Caco-2 (cell line): ENCODE data around the gene SNRNP25. TPM values are rescaled to one million over a fixed set of nuclear protein-coding genes. Genes with fewer than 3 reads are reported as not detected.

Experiments
- BruUV-seq: library from RNA; stranded (reverse); fragments of 400-500 nt; replicated peaks from 2 replicates; lab custom pipeline; 2021; lab: Mats Ljungman, UMichigan
- CTCF ChIA-PET: fragments of 300-600 bp; sonication (Branson Sonifier 250); formaldehyde crosslinking; loops from one replicate; lab custom pipeline; 2022; ENCODE audit warnings: antibody characterized with exemption; lab: Charles Lee
- POLR2A ChIA-PET: fragments of 300-600 bp; sonication (Branson Sonifier 250); formaldehyde crosslinking; loops from one replicate; lab custom pipeline; 2022; ENCODE audit warnings: antibody characterized with exemption; lab: Charles Lee
- DNase-seq, 2 experiments: peaks; one replicate each; pipeline versions ENCODE4 v3.0.0 to v3.0.0-alpha.2; 2020 to 2022
- H3K27me3 ChIP-seq: replicated peaks from 2 replicates; pipeline ENCODE4 v1.6.0; 2011; ENCODE audit warnings: low read length; ENCODE audit not compliant: control insufficient read depth, insufficient read depth
- H3K36me3 ChIP-seq: 2 replicates; pipeline ENCODE4 v1.5.1; 2011; ENCODE audit warnings: low read length; ENCODE audit not compliant: control insufficient read depth, insufficient read depth
- H3K4me1 ChIP-seq: fragments of 250-450 bp; sonication (Bioruptor Pico); 2 replicates; pipeline ENCODE4 v1.5.1; 2020; ENCODE audit warnings: mild to moderate bottlenecking
- H3K4me3 ChIP-seq: 2 replicates; pipeline ENCODE4 v1.5.1; 2011; ENCODE audit warnings: low read depth, mild to moderate bottlenecking, control low read depth, low read length
- H3K9me3 ChIP-seq: fragments of 250-450 bp; sonication (Bioruptor Pico); 2 replicates; pipeline ENCODE4 v1.5.1; 2020; ENCODE audit warnings: mild to moderate bottlenecking, moderate library complexity
- H3K27ac Mint-ChIP-seq: one replicate; pipeline ENCODE4 v1.8.0; 2022; ENCODE audit warnings: mixed read lengths; ENCODE audit not compliant: unreplicated experiment
- H3K27me3 Mint-ChIP-seq: one replicate; pipeline ENCODE4 v1.8.0; 2022; ENCODE audit warnings: mixed read lengths; ENCODE audit not compliant: insufficient read depth, unreplicated experiment
- H3K36me3 Mint-ChIP-seq: one replicate; pipeline ENCODE4 v1.8.0; 2022; ENCODE audit warnings: mild to moderate bottlenecking, mixed read lengths; ENCODE audit not compliant: insufficient read depth, unreplicated experiment
- H3K4me1 Mint-ChIP-seq: one replicate; pipeline ENCODE4 v1.8.0; 2022; ENCODE audit warnings: low read depth, mixed read lengths; ENCODE audit not compliant: unreplicated experiment
- H3K4me3 Mint-ChIP-seq: one replicate; pipeline ENCODE4 v1.8.0; 2022; ENCODE audit warnings: mild to moderate bottlenecking, moderate library complexity, mixed read lengths; ENCODE audit not compliant: unreplicated experiment
- H3K9me3 Mint-ChIP-seq: one replicate; pipeline ENCODE4 v1.8.0; 2022; ENCODE audit warnings: mixed read lengths; ENCODE audit not compliant: unreplicated experiment
- intact Hi-C: fragments of 100-400 bp; cut with micrococcal nuclease; formaldehyde crosslinking; loops from one replicate; pipeline ENCODE4 v1.10.0; 2022; ENCODE audit not compliant: unreplicated experiment
- total RNA-seq: library from RNA; stranded (reverse); gene quantifications from 2 replicates; pipeline ENCODE4 v1.2.3, GENCODE V29; 2022
- TF ChIP-seq, protein P1 (sequence below), 2 experiments: fragments of 200-600 bp in 1 of 2; IDR thresholded peaks; 1 replicate in 1 of 2; 2 replicates in 1 of 2; pipeline versions ENCODE4 v1.5.1 to v1.8.0; 2011 to 2022; ENCODE audit warnings: antibody characterized with exemption in 1 of 2, control low read depth in 1 of 2, inconsistent platforms in 1 of 2, low read depth in 1 of 2, low read length in 1 of 2, mild to moderate bottlenecking in 1 of 2, moderate library complexity in 1 of 2; ENCODE audit not compliant: insufficient read depth in 1 of 2, severe bottlenecking in 1 of 2, unreplicated experiment in 1 of 2

SNRNP25 gene
- total RNA-seq, 1 experiment from 2014 or later, result 57.1 TPM

GRCh38 chr16:61879-62281 lies 8.3 kb downstream of the SNRNP25 start:
- Mint-ChIP-seq H3K4me1 (no peaks in the 10 kb centered on the region), H3K27me3 (no peaks in the 10 kb centered on the region), H3K4me3 (no peak overlapping the region), H3K27ac (no peak overlapping the region), H3K36me3 (peaks cover 36% of the 10 kb centered on the region), H3K9me3 (no peaks in the 10 kb centered on the region)
- CTCF ChIA-PET, result no interaction called here
- POLR2A ChIA-PET, result no interaction called here
- Histone ChIP-seq H3K4me3 (no peak overlapping the region), H3K27me3 (no peaks in the 10 kb centered on the region), H3K36me3 (no peaks in the 10 kb centered on the region; the same call in none of the 2 replicates), H3K9me3 (no peaks in the 10 kb centered on the region), H3K4me1 (no peaks in the 10 kb centered on the region)
- TF ChIP-seq, protein P1, sequence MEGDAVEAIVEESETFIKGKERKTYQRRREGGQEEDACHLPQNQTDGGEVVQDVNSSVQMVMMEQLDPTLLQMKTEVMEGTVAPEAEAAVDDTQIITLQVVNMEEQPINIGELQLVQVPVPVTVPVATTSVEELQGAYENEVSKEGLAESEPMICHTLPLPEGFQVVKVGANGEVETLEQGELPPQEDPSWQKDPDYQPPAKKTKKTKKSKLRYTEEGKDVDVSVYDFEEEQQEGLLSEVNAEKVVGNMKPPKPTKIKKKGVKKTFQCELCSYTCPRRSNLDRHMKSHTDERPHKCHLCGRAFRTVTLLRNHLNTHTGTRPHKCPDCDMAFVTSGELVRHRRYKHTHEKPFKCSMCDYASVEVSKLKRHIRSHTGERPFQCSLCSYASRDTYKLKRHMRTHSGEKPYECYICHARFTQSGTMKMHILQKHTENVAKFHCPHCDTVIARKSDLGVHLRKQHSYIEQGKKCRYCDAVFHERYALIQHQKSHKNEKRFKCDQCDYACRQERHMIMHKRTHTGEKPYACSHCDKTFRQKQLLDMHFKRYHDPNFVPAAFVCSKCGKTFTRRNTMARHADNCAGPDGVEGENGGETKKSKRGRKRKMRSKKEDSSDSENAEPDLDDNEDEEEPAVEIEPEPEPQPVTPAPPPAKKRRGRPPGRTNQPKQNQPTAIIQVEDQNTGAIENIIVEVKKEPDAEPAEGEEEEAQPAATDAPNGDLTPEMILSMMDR (IDR thresholded peaks at IDR 0.05; ENCODE audit: insufficient read depth in 1 of 2, low read depth in 1 of 2, low read length in 1 of 2, severe bottlenecking in 1 of 2, unreplicated experiment in 1 of 2), result no peak
- BruUV-seq, result no TSS peak
- no peak for DNase-seq
- intact Hi-C loops, result no loop called here

GRCh38 chr16:62283-62967 lies 8.8 kb downstream of the SNRNP25 start:
- CTCF ChIA-PET, result no interaction called here
- Mint-ChIP-seq H3K36me3 (peaks cover 36% of the 10 kb centered on the region), H3K4me3 (no peak overlapping the region), H3K4me1 (no peaks in the 10 kb centered on the region), H3K27me3 (no peaks in the 10 kb centered on the region), H3K9me3 (no peaks in the 10 kb centered on the region), H3K27ac (no peak overlapping the region)
- no peak overlapping the region for H3K4me3 ChIP-seq
- TF ChIP-seq, protein P1 (IDR thresholded peaks at IDR 0.05; ENCODE audit: insufficient read depth in 1 of 2, low read depth in 1 of 2, low read length in 1 of 2, severe bottlenecking in 1 of 2, unreplicated experiment in 1 of 2), result no peak
- intact Hi-C loops, result no loop called here
- no peaks in the 10 kb centered on the region for H3K9me3 ChIP-seq
- no peak for DNase-seq
- H3K27me3 ChIP-seq, result no peaks in the 10 kb centered on the region
- no peaks in the 10 kb centered on the region for H3K4me1 ChIP-seq
- BruUV-seq, result no TSS peak
- no peaks in the 10 kb centered on the region; the same call in none of the 2 replicates for H3K36me3 ChIP-seq
- POLR2A ChIA-PET, result no interaction called here

- Mint-ChIP-seq H3K9me3 (no peaks in the 10 kb centered on the region), H3K36me3 (peaks cover 32% of the 10 kb centered on the region), H3K4me3 (no peak overlapping the region), H3K27ac (no peak overlapping the region), H3K4me1 (no peaks in the 10 kb centered on the region), H3K27me3 (no peaks in the 10 kb centered on the region)
- no peak for DNase-seq
- no peaks in the 10 kb centered on the region for H3K27me3 ChIP-seq
- intact Hi-C loops, result no loop called here
- TF ChIP-seq, protein P1 (IDR thresholded peaks at IDR 0.05; ENCODE audit: insufficient read depth in 1 of 2, low read depth in 1 of 2, low read length in 1 of 2, severe bottlenecking in 1 of 2, unreplicated experiment in 1 of 2), result no peak
- ChIA-PET CTCF (no interaction called here), POLR2A (no interaction called here)
- H3K4me3 ChIP-seq, result no peak overlapping the region
- H3K4me1 ChIP-seq, result no peaks in the 10 kb centered on the region
- BruUV-seq, result no TSS peak
- H3K9me3 ChIP-seq, result no peaks in the 10 kb centered on the region
- H3K36me3 ChIP-seq, result no peaks in the 10 kb centered on the region; the same call in none of the 2 replicates
Observed at GRCh38 chr16:62968-63391, 9.4 kb downstream of the SNRNP25 start.
